ENCODE results near the gene DHX34. TPM values are rescaled to one million over a fixed set of nuclear protein-coding genes. Genes with fewer than 3 reads are reported as not detected.
A peak's percentile ranks its signal among the peaks of the same experiment; 100 is the strongest.

DHX34 gene
- total and polyA plus RNA-seq, 9 of the 15 experiments (the other 6 are each of a cell fraction or from before 2014, with no cell fraction given): 0.36 to 42.0 (median 15.0) TPM

GRCh38 chr19:47344425-47344824, 4.7 kb upstream of the DHX34 start:
- 75% methylated on average over 1 of the region's 1 CpG for WGBS (ENCODE audit: insufficient coverage, low coverage, missing lambda C conversion rate)
- intact Hi-C loops (cut with micrococcal nuclease) (no loop called here), in situ Hi-C loops (cut with MboI) (no loop called here)
- H3K4me1 ChIP-seq (replicated peaks in 1 of 2; ENCODE audit: control insufficient read depth in 2 of 2, insufficient read depth in 2 of 2, low read length in 2 of 2): peaks cover 11 to 23% of the 10 kb centered on the region in 2 experiments; a peak in 4 of 5 replicates
- no peaks in the 10 kb centered on the region for H3K9me3 ChIP-seq (replicated peaks; ENCODE audit: control insufficient read depth, insufficient read depth, low read depth, low read length)
- no peak overlapping the region for H2AFZ ChIP-seq (ENCODE audit: low read depth, low read length)
- CTCF ChIA-PET (ENCODE audit: low intra/inter-chr PET ratio): no interaction called here
- H3K9me1 ChIP-seq (ENCODE audit: control insufficient read depth, insufficient read depth, low read length): no peaks in the 10 kb centered on the region
- H3K27me3 ChIP-seq (ENCODE audit: control insufficient read depth in 2 of 2, insufficient read depth in 2 of 2, low read length in 2 of 2): no peaks in the 10 kb centered on the region
- no peak overlapping the region for H3K4me2 ChIP-seq (ENCODE audit: insufficient read depth, low read length)
- POLR2A ChIA-PET: interaction anchor here (0.7 to 3.4 kb wide), 2 partner anchors 9 to 277 kb away, joined by 3 to 15 read pairs; no protein-coding TSS in a partner anchor
- no peaks in the 10 kb centered on the region for H3K36me3 ChIP-seq (ENCODE audit: control insufficient read depth, insufficient read depth, low read length)
- H3K27ac ChIP-seq (ENCODE audit: extremely low read depth, low read depth, low read length): no peak overlapping the region
- H3K79me2 ChIP-seq (ENCODE audit: control insufficient read depth, insufficient read depth, low read length): peaks cover 4% of the 10 kb centered on the region
- H4K20me1 ChIP-seq (replicated peaks; ENCODE audit: control insufficient read depth, insufficient read depth, low read length): no peaks in the 10 kb centered on the region
- no peak overlapping the region for H3K4me3 ChIP-seq
- 0 out of 2 replicates have a peak, but pooled peaks have one; percentile 36 for TF ChIP-seq PTBP1 (IDR thresholded peaks at IDR 0.05; ENCODE audit: low read depth, low read length)
- peak in 1 of 2 experiments; percentile 84; a peak in 2 of 4 replicates for TF ChIP-seq RCOR1 (IDR thresholded peaks at IDR 0.05; ENCODE audit: borderline replicate concordance in 1 of 2, low read depth in 2 of 2, low read length in 2 of 2)
- 0 out of 3 replicates have a peak, but pooled peaks of 1 of the 2 experiments have one; percentile 29 for TF ChIP-seq CBX3 (IDR thresholded peaks at IDR 0.05; ENCODE audit: borderline replicate concordance in 1 of 2, low read length in 2 of 2)
- TF ChIP-seq ZNF436 (CRISPR knock-in tag; IDR thresholded peaks at IDR 0.05): peak; percentile 92
- no peak for TF ChIP-seq ARID3B (CRISPR knock-in tag; IDR thresholded peaks at IDR 0.05; ENCODE audit: borderline replicate concordance)
- peak; percentile 64 for TF ChIP-seq ADNP (tag; IDR thresholded peaks at IDR 0.05)
- peak; percentile 99 for TF ChIP-seq ZFP36 (IDR thresholded peaks at IDR 0.05; ENCODE audit: low read depth, low read length, partially characterized antibody)
- no peak for TF ChIP-seq LCOR (CRISPR knock-in tag; IDR thresholded peaks at IDR 0.05)
- peak; percentile 76 to 85 for TF ChIP-seq KDM1A (IDR thresholded peaks at IDR 0.05)
- peak; percentile 84 for TF ChIP-seq SMARCA5 (IDR thresholded peaks at IDR 0.05)
- peak; percentile 71; the same call in 1 of the 2 replicates for TF ChIP-seq CBX1 (IDR thresholded peaks at IDR 0.05; ENCODE audit: low read depth)
- peak; percentile 87 for TF ChIP-seq HDAC2 (IDR thresholded peaks at IDR 0.05)
- peak; percentile 98 for TF ChIP-seq RBM25 (IDR thresholded peaks at IDR 0.05; ENCODE audit: low read depth, low read length, severe bottlenecking)
- TF ChIP-seq ZFPM2 (CRISPR knock-in tag; IDR thresholded peaks at IDR 0.05): no peak
- no peak for TF ChIP-seq EZH2 (IDR thresholded peaks at IDR 0.05; ENCODE audit: borderline replicate concordance, low read depth, low read length)
- no peak for TF ChIP-seq SREBF2 (CRISPR knock-in tag; IDR thresholded peaks at IDR 0.05)
- peak; percentile 98 for TF ChIP-seq BCOR (IDR thresholded peaks at IDR 0.05)
- peak; percentile 43 for TF ChIP-seq GTF3C2 (IDR thresholded peaks at IDR 0.05; ENCODE audit: borderline replicate concordance, extremely low read depth, insufficient read length)
- TF ChIP-seq ZNF3 (CRISPR knock-in tag; IDR thresholded peaks at IDR 0.05): no peak
- DNase-seq (ENCODE audit: extremely low read depth in 1 of 4, low spot score in 3 of 4) (no peak), ATAC-seq (no peak), FAIRE-seq (no peak)
- H3K9ac ChIP-seq (ENCODE audit: insufficient read depth in 1 of 2, low read depth in 2 of 2, low read length in 2 of 2): no peak overlapping the region
- BruUV-seq (replicated peaks): no TSS peak
